HL-60 (cell line): Measurements from ENCODE around the gene CMPK2.

ENCODE experiments used
- DNase-seq, 2 experiments: peaks; one replicate each; pipeline ENCODE4 v3.0.0-alpha.2; 2010 to 2020; ENCODE audit warnings: low read depth in 1 of 2, low spot score in 1 of 2
- H3K27ac ChIP-seq: fragments of 250-450 bp; sonication (Bioruptor Pico); replicated peaks from 2 replicates; pipeline ENCODE4 v1.5.1; 2020; ENCODE audit warnings: mild to moderate bottlenecking, moderate library complexity
- H3K27me3 ChIP-seq: fragments of 250-450 bp; sonication (Bioruptor Pico); 2 replicates; pipeline ENCODE4 v1.5.1; 2021; ENCODE audit warnings: mild to moderate bottlenecking, moderate library complexity; ENCODE audit not compliant: insufficient read depth, poor library complexity, severe bottlenecking
- H3K4me3 ChIP-seq: replicated peaks from 2 replicates; pipeline ENCODE4 v1.5.1; 2011; ENCODE audit warnings: mild to moderate bottlenecking, control low read depth, low read length; ENCODE audit not compliant: insufficient read depth
- GABPA ChIP-seq: IDR thresholded peaks from 2 replicates; pipeline ENCODE4 v1.6.1; 2012; ENCODE audit warnings: low read depth
- POLR2AphosphoS5 ChIP-seq: IDR thresholded peaks from 2 replicates; pipeline ENCODE4 v1.6.1; 2012; ENCODE audit warnings: low read depth
- SPI1 ChIP-seq: IDR thresholded peaks from 2 replicates; pipeline ENCODE4 v1.6.1; 2012; ENCODE audit warnings: low read depth, mild to moderate bottlenecking, borderline replicate concordance
- TF ChIP-seq, protein P1 (sequence below): IDR thresholded peaks from one replicate; pipeline ENCODE4 v1.5.1; 2011; ENCODE audit warnings: low read length, control low read depth, inconsistent platforms; ENCODE audit not compliant: insufficient read depth
- TF ChIP-seq, protein P2 (sequence below): IDR thresholded peaks from 2 replicates; pipeline ENCODE4 v1.6.1; 2012; ENCODE audit warnings: low read depth; ENCODE audit not compliant: insufficient replicate concordance

Gene CMPK2

DNA sequence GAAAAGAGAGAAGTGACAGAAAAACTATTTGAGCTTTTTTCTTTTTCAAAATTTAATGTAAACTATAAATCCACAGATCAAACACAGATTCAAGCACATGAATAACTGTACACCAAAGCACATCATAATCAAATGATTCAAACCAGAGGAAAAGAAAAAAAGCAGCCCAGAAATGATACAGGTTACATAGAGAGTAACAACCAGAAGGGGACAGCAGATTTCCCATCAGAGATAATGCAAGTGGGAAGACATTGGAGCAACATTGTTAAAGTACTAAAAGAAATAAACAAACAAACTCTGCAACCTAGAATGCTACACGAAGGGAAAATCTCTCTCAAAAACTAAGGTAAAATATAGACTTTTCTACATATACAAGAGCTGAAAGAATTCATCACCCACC lies 34.5 kb downstream of the CMPK2 start:
- no peak overlapping the region for H3K27ac ChIP-seq
- TF ChIP-seq, protein P1, sequence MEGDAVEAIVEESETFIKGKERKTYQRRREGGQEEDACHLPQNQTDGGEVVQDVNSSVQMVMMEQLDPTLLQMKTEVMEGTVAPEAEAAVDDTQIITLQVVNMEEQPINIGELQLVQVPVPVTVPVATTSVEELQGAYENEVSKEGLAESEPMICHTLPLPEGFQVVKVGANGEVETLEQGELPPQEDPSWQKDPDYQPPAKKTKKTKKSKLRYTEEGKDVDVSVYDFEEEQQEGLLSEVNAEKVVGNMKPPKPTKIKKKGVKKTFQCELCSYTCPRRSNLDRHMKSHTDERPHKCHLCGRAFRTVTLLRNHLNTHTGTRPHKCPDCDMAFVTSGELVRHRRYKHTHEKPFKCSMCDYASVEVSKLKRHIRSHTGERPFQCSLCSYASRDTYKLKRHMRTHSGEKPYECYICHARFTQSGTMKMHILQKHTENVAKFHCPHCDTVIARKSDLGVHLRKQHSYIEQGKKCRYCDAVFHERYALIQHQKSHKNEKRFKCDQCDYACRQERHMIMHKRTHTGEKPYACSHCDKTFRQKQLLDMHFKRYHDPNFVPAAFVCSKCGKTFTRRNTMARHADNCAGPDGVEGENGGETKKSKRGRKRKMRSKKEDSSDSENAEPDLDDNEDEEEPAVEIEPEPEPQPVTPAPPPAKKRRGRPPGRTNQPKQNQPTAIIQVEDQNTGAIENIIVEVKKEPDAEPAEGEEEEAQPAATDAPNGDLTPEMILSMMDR, result no peak
- TF ChIP-seq, protein P2, sequence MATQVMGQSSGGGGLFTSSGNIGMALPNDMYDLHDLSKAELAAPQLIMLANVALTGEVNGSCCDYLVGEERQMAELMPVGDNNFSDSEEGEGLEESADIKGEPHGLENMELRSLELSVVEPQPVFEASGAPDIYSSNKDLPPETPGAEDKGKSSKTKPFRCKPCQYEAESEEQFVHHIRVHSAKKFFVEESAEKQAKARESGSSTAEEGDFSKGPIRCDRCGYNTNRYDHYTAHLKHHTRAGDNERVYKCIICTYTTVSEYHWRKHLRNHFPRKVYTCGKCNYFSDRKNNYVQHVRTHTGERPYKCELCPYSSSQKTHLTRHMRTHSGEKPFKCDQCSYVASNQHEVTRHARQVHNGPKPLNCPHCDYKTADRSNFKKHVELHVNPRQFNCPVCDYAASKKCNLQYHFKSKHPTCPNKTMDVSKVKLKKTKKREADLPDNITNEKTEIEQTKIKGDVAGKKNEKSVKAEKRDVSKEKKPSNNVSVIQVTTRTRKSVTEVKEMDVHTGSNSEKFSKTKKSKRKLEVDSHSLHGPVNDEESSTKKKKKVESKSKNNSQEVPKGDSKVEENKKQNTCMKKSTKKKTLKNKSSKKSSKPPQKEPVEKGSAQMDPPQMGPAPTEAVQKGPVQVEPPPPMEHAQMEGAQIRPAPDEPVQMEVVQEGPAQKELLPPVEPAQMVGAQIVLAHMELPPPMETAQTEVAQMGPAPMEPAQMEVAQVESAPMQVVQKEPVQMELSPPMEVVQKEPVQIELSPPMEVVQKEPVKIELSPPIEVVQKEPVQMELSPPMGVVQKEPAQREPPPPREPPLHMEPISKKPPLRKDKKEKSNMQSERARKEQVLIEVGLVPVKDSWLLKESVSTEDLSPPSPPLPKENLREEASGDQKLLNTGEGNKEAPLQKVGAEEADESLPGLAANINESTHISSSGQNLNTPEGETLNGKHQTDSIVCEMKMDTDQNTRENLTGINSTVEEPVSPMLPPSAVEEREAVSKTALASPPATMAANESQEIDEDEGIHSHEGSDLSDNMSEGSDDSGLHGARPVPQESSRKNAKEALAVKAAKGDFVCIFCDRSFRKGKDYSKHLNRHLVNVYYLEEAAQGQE, result no peak
- no peak for TF ChIP-seq GABPA
- TF ChIP-seq SPI1, result no peak
- no peak for TF ChIP-seq POLR2AphosphoS5
- no peak for DNase-seq
- H3K4me3 ChIP-seq, result no peak overlapping the region
- no peaks in the 10 kb centered on the region for H3K27me3 ChIP-seq

DNA sequence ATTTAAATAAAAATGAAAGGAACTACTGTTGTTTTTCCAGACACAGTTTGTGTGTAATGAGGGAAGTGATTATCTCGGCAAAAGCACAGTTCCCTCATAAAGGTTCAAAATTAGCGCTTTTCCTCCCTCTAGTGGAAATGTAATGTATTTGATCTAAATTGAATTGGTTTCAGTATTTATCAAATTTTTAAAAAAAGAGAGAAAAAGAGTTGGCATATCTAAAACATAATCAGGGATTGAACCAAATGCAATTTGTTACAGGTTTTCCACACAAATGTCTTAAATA lies 37.5 kb downstream of the CMPK2 start:
- H3K27ac ChIP-seq, result no peak overlapping the region
- TF ChIP-seq SPI1, result no peak
- TF ChIP-seq GABPA, result no peak
- TF ChIP-seq, protein P1, result no peak
- H3K27me3 ChIP-seq, result no peaks in the 10 kb centered on the region
- H3K4me3 ChIP-seq, result no peak overlapping the region
- DNase-seq, result no peak

DNA sequence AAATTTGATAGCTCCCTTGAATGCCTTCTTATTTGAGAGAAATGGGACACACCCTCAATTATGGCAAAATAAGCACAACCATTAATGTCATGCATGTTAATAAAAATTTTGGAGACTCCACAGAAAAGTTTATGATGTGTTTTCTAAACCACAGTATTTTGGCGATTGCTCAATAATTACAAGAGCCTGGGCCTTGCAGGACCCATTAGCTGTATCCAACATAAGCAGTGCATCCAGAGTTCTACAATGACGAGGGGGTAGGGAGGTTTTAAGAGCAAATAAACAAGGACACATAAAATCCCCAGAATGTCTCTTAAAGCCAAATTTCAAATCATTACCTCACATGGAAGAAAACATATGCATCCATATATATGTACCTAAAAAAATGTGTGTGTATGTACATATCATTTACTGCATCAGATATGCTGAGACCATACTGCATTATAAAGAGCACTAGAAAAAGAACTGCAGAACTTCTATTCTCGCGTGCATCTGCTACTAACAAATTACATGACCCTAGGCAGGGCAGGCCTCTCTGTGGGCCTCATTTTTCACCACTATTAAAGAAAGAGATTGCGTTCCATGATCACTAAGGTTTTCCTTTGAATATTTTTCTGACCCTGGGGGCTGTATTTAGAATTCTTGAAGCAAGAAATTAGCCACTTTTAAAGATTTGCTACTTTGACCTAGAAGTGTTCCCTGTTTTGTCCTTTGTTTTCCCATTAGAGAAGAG lies 38.0 kb downstream of the CMPK2 start:
- no peak overlapping the region for H3K27ac ChIP-seq
- no peak for TF ChIP-seq POLR2AphosphoS5
- no peak for TF ChIP-seq SPI1
- no peak for TF ChIP-seq GABPA
- TF ChIP-seq, protein P1, result no peak
- TF ChIP-seq, protein P2, result no peak
- H3K27me3 ChIP-seq, result no peaks in the 10 kb centered on the region
- no peak overlapping the region for H3K4me3 ChIP-seq
- no peak for DNase-seq
